HUES48 (cell line): Measurements from ENCODE around the gene STK35.

Experiments used
- H3K27ac ChIP-seq: one replicate; pipeline ENCODE4 v1.7.0; 2013; ENCODE audit warnings: low read depth, low read length, inconsistent platforms
- H3K27me3 ChIP-seq: 2 replicates; pipeline ENCODE4 v1.6.1; 2013; ENCODE audit warnings: mild to moderate bottlenecking, low read length; ENCODE audit not compliant: control insufficient read depth, insufficient read depth
- H3K36me3 ChIP-seq: 2 replicates; pipeline ENCODE4 v1.6.1; 2013; ENCODE audit warnings: low read length; ENCODE audit not compliant: control insufficient read depth, insufficient read depth
- H3K4me1 ChIP-seq: 2 replicates; pipeline ENCODE4 v1.6.1; 2013; ENCODE audit warnings: mild to moderate bottlenecking, low read length; ENCODE audit not compliant: control insufficient read depth, insufficient read depth
- H3K4me3 ChIP-seq: 2 replicates; pipeline ENCODE4 v1.5.1; 2013; ENCODE audit warnings: mild to moderate bottlenecking, low read depth, low read length
- H3K9ac ChIP-seq: 2 replicates; pipeline ENCODE4 v1.6.1; 2013; ENCODE audit warnings: mild to moderate bottlenecking, low read depth, low read length, moderate library complexity
- H3K9me3 ChIP-seq: 2 replicates; pipeline ENCODE4 v1.6.1; 2013; ENCODE audit warnings: low read length; ENCODE audit not compliant: control insufficient read depth, insufficient read depth

STK35 gene

GRCh38 chr20:2086177-2086979, 15.2 kb upstream of the STK35 start:
- Histone ChIP-seq H3K4me3 (no peak overlapping the region), H3K27me3 (no peaks in the 10 kb centered on the region), H3K9ac (no peak overlapping the region), H3K27ac (no peak overlapping the region), H3K9me3 (no peaks in the 10 kb centered on the region), H3K36me3 (no peaks in the 10 kb centered on the region), H3K4me1 (peaks cover 17% of the 10 kb centered on the region)

DNA sequence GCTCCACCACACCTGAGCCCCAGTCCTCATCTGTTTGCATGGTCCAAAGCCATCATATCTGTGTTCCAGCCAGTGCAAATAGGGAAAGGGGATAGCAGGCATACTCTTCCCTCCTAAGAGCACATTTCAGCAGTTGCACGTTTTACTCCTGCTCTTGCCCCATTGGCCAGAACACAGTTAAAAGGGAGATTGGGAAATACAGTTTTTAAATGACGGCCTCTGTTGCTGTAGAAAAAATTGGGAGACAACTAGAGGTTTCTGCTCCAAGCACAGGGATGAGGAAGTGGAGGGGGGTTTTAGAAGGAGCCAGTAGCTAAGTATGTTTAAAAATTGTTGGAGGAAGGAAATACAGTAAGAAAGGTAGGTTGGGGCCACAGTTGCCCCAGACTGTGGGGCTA, 14.6 kb upstream of the STK35 start:
- Histone ChIP-seq H3K9me3 (no peaks in the 10 kb centered on the region), H3K36me3 (no peaks in the 10 kb centered on the region), H3K4me1 (peaks cover 17% of the 10 kb centered on the region), H3K4me3 (no peak overlapping the region), H3K27ac (no peak overlapping the region), H3K9ac (no peak overlapping the region), H3K27me3 (no peaks in the 10 kb centered on the region)

GRCh38 chr20:2088891-2089290, 12.7 kb upstream of the STK35 start:
- Histone ChIP-seq H3K9ac (no peak overlapping the region), H3K27me3 (no peaks in the 10 kb centered on the region), H3K4me3 (no peak overlapping the region), H3K9me3 (no peaks in the 10 kb centered on the region), H3K27ac (peak overlapping the region; percentile 74), H3K4me1 (peaks cover 17% of the 10 kb centered on the region), H3K36me3 (no peaks in the 10 kb centered on the region)

- Histone ChIP-seq H3K9ac (no peak overlapping the region), H3K9me3 (no peaks in the 10 kb centered on the region), H3K27ac (peak overlapping the region; percentile 74), H3K4me3 (no peak overlapping the region), H3K36me3 (no peaks in the 10 kb centered on the region), H3K27me3 (no peaks in the 10 kb centered on the region), H3K4me1 (peaks cover 17% of the 10 kb centered on the region)
Measured at GRCh38 chr20:2089447-2089846, 12.2 kb upstream of the STK35 start.

GRCh38 chr20:2093159-2093781, 8.4 kb upstream of the STK35 start:
- H3K27me3 ChIP-seq: no peaks in the 10 kb centered on the region
- H3K4me1 ChIP-seq: peaks cover 11% of the 10 kb centered on the region
- H3K9ac ChIP-seq: no peak overlapping the region
- H3K4me3 ChIP-seq: no peak overlapping the region
- H3K36me3 ChIP-seq: no peaks in the 10 kb centered on the region
- H3K9me3 ChIP-seq: no peaks in the 10 kb centered on the region
- no peak overlapping the region for H3K27ac ChIP-seq

DNA sequence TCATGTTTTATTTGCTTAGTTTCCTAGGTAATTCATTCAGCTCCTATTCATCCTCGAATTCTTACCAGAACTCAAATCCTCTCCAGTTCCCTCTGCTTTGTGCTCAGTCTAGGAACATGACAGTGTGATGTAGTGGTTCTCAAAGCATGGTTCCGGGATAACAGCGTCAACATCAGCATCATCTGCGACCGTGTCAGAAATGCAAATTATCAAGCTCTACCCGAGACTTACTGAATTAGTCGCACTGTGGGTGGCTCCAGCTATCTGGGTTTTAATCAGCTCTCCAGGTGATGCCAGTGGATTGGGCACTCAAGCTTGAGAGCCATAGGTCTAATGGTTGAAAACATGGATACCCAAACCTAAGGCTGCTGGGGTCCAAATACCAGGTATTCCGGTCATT, 7.7 kb upstream of the STK35 start:
- H3K9ac ChIP-seq: no peak overlapping the region
- no peaks in the 10 kb centered on the region for H3K27me3 ChIP-seq
- no peak overlapping the region for H3K4me3 ChIP-seq
- H3K27ac ChIP-seq: no peak overlapping the region
- H3K9me3 ChIP-seq: no peaks in the 10 kb centered on the region
- H3K36me3 ChIP-seq: no peaks in the 10 kb centered on the region
- H3K4me1 ChIP-seq: peaks cover 5% of the 10 kb centered on the region

GRCh38 chr20:2101865-2102584, 398 bp downstream of the STK35 start:
- Histone ChIP-seq H3K36me3 (peaks cover 20% of the 10 kb centered on the region), H3K9ac (peak overlapping the region; percentile 97), H3K4me1 (peaks cover 27% of the 10 kb centered on the region), H3K27me3 (no peaks in the 10 kb centered on the region), H3K9me3 (no peaks in the 10 kb centered on the region), H3K27ac (peak overlapping the region; percentile 99), H3K4me3 (peak overlapping the region; percentile 70)

DNA sequence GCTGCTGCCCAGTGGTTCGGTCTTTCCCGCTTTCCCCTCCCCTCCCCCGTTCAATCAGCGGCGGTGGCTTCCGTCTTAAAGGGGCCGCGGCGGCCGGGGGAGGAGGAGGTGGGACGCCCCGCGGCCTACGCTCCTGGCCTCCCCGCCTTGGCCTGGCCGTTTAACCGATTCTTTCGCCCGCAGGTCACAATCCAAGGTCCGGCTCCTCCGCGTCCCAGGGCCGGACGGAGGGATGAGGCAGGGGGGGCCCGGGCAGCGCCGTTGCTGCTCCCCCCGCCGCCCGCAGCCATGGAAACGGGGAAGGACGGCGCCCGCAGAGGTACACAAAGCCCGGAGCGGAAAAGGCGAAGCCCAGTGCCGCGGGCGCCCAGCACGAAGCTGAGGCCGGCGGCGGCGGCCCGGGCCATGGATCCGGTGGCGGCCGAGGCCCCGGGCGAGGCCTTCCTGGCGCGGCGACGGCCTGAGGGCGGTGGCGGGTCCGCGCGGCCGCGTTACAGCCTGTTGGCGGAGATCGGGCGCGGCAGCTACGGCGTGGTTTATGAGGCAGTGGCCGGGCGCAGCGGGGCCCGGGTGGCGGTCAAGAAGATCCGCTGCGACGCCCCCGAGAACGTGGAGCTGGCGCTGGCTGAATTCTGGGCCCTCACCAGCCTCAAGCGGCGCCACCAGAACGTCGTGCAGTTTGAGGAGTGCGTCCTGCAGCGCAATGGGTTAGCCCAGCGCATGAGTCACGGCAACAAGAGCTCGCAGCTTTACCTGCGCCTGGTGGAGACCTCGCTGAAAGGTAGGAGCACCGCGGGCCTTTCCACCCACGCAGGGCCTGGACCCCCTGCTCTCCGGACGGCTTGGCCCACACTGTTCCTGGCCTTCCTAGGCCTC, 1.2 kb downstream of the STK35 start:
- Histone ChIP-seq H3K36me3 (peaks cover 28% of the 10 kb centered on the region), H3K4me1 (peaks cover 27% of the 10 kb centered on the region), H3K4me3 (peak overlapping the region; percentile 70), H3K27me3 (no peaks in the 10 kb centered on the region), H3K27ac (peak overlapping the region; percentile 99), H3K9me3 (no peaks in the 10 kb centered on the region), H3K9ac (peak overlapping the region; percentile 97)

- Histone ChIP-seq H3K36me3 (peaks cover 31% of the 10 kb centered on the region), H3K4me1 (peaks cover 27% of the 10 kb centered on the region), H3K9ac (peak overlapping the region; percentile 97), H3K27me3 (no peaks in the 10 kb centered on the region), H3K9me3 (no peaks in the 10 kb centered on the region), H3K27ac (peak overlapping the region; percentile 99), H3K4me3 (peak overlapping the region; percentile 70)
Measured at GRCh38 chr20:2103461-2104153, 2.0 kb downstream of the STK35 start.

DNA sequence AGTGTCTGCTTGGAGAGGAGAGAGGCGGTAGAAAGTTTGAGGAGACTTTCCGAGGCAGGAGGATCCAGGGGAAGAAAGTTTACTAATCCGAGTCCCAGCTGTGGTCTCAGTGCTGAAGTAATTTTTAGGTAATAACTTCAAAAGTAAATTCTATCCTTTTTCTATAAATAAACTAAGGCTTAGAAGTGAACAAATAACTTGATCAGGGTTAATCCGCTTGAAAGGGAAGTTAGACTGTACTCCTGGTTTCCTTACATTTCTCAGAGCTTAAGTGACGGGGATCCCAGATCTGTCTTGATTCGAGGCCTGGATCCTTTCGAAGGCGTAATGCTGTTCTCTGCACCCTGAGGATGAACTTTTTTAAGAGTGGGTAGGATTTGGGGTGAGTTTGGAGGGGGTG, 2.6 kb downstream of the STK35 start:
- H3K27me3 ChIP-seq: no peaks in the 10 kb centered on the region
- no peaks in the 10 kb centered on the region for H3K9me3 ChIP-seq
- peak overlapping the region; percentile 70 for H3K4me3 ChIP-seq
- peaks cover 36% of the 10 kb centered on the region for H3K36me3 ChIP-seq
- H3K9ac ChIP-seq: no peak overlapping the region
- peaks cover 27% of the 10 kb centered on the region for H3K4me1 ChIP-seq
- H3K27ac ChIP-seq: no peak overlapping the region
